ENCODE data around the gene SEL1L3.

SEL1L3 gene

GRCh38 chr4:25857403-25857802 lies 5.4 kb downstream of the SEL1L3 start:
- WGBS, 2 experiments: 82 to 97% methylated on average over 2 of the region's 2 CpGs
- no peak overlapping the region for H3K27ac ChIP-seq (ENCODE audit: insufficient read depth, low read depth, low read length, poor library complexity, severe bottlenecking)
- no peak overlapping the region for H3K4me3 ChIP-seq (ENCODE audit: insufficient read depth, low read depth, low read length)
- H3K27me3 ChIP-seq (ENCODE audit: control insufficient read depth, insufficient read depth, low read length, poor library complexity, severe bottlenecking): peaks cover 13% of the 10 kb centered on the region
- H3K9me3 ChIP-seq (ENCODE audit: control insufficient read depth, low read length): no peaks in the 10 kb centered on the region
- peaks cover 14% of the 10 kb centered on the region for H3K4me1 ChIP-seq (ENCODE audit: control insufficient read depth, insufficient read depth, low read length)
- no peaks in the 10 kb centered on the region for H3K36me3 ChIP-seq (ENCODE audit: control insufficient read depth, insufficient read depth, low read length)

GRCh38 chr4:25856756-25857155 lies 6.0 kb downstream of the SEL1L3 start:
- no peaks in the 10 kb centered on the region for H3K9me3 ChIP-seq (ENCODE audit: control insufficient read depth, low read length)
- H3K27me3 ChIP-seq (ENCODE audit: control insufficient read depth, insufficient read depth, low read length, poor library complexity, severe bottlenecking): peaks cover 10% of the 10 kb centered on the region
- no peak overlapping the region for H3K27ac ChIP-seq (ENCODE audit: insufficient read depth, low read depth, low read length, poor library complexity, severe bottlenecking)
- no peaks in the 10 kb centered on the region for H3K36me3 ChIP-seq (ENCODE audit: control insufficient read depth, insufficient read depth, low read length)
- WGBS, 2 experiments: 89 to 100% methylated on average over 1 of the region's 1 CpG
- H3K4me1 ChIP-seq (ENCODE audit: control insufficient read depth, insufficient read depth, low read length): peaks cover 11% of the 10 kb centered on the region
- no peak overlapping the region for H3K4me3 ChIP-seq (ENCODE audit: insufficient read depth, low read depth, low read length)

- Histone ChIP-seq H3K36me3 (ENCODE audit: control insufficient read depth, insufficient read depth, low read length) (no peaks in the 10 kb centered on the region), H3K4me3 (ENCODE audit: insufficient read depth, low read depth, low read length) (no peak overlapping the region), H3K27me3 (ENCODE audit: control insufficient read depth, insufficient read depth, low read length, poor library complexity, severe bottlenecking) (no peaks in the 10 kb centered on the region), H3K9me3 (ENCODE audit: control insufficient read depth, low read length) (no peaks in the 10 kb centered on the region), H3K27ac (ENCODE audit: insufficient read depth, low read depth, low read length, poor library complexity, severe bottlenecking) (no peak overlapping the region), H3K4me1 (ENCODE audit: control insufficient read depth, insufficient read depth, low read length) (no peaks in the 10 kb centered on the region)
- 92 to 94% methylated on average over 3 of the region's 3 CpGs for WGBS, 2 experiments
These were observed 10.7 kb downstream of the SEL1L3 start for GRCh38 chr4:25852103-25852502.

- Histone ChIP-seq H3K36me3 (ENCODE audit: control insufficient read depth, insufficient read depth, low read length) (no peaks in the 10 kb centered on the region), H3K4me1 (ENCODE audit: control insufficient read depth, insufficient read depth, low read length) (peaks cover 4% of the 10 kb centered on the region), H3K9me3 (ENCODE audit: control insufficient read depth, low read length) (no peaks in the 10 kb centered on the region), H3K27me3 (ENCODE audit: control insufficient read depth, insufficient read depth, low read length, poor library complexity, severe bottlenecking) (no peaks in the 10 kb centered on the region), H3K4me3 (ENCODE audit: insufficient read depth, low read depth, low read length) (no peak overlapping the region), H3K27ac (ENCODE audit: insufficient read depth, low read depth, low read length, poor library complexity, severe bottlenecking) (no peak overlapping the region)
- 95 to 96% methylated on average over 5 to 7 of the region's 7 CpGs for WGBS, 2 experiments
These were observed 15.5 kb downstream of the SEL1L3 start for GRCh38 chr4:25847329-25847728.

GRCh38 chr4:25845841-25846653 lies 16.7 kb downstream of the SEL1L3 start:
- H3K36me3 ChIP-seq (ENCODE audit: control insufficient read depth, insufficient read depth, low read length): no peaks in the 10 kb centered on the region
- peaks cover 4% of the 10 kb centered on the region for H3K4me1 ChIP-seq (ENCODE audit: control insufficient read depth, insufficient read depth, low read length)
- WGBS, 2 experiments: 75 to 81% methylated on average over 12 of the region's 12 CpGs
- H3K9me3 ChIP-seq (ENCODE audit: control insufficient read depth, low read length): no peaks in the 10 kb centered on the region
- no peak overlapping the region for H3K27ac ChIP-seq (ENCODE audit: insufficient read depth, low read depth, low read length, poor library complexity, severe bottlenecking)
- H3K27me3 ChIP-seq (ENCODE audit: control insufficient read depth, insufficient read depth, low read length, poor library complexity, severe bottlenecking): no peaks in the 10 kb centered on the region
- H3K4me3 ChIP-seq (ENCODE audit: insufficient read depth, low read depth, low read length): no peak overlapping the region

GRCh38 chr4:25844961-25845712 lies 17.7 kb downstream of the SEL1L3 start:
- Histone ChIP-seq H3K4me1 (ENCODE audit: control insufficient read depth, insufficient read depth, low read length) (peaks cover 4% of the 10 kb centered on the region), H3K36me3 (ENCODE audit: control insufficient read depth, insufficient read depth, low read length) (no peaks in the 10 kb centered on the region), H3K9me3 (ENCODE audit: control insufficient read depth, low read length) (no peaks in the 10 kb centered on the region), H3K4me3 (ENCODE audit: insufficient read depth, low read depth, low read length) (no peak overlapping the region), H3K27me3 (ENCODE audit: control insufficient read depth, insufficient read depth, low read length, poor library complexity, severe bottlenecking) (no peaks in the 10 kb centered on the region), H3K27ac (ENCODE audit: insufficient read depth, low read depth, low read length, poor library complexity, severe bottlenecking) (no peak overlapping the region)
- WGBS, 2 experiments: 92 to 99% methylated on average over 4 of the region's 4 CpGs

GRCh38 chr4:25843340-25844097 lies 19.3 kb downstream of the SEL1L3 start:
- WGBS, 2 experiments: 93 to 94% methylated on average over 22 of the region's 22 CpGs
- Histone ChIP-seq H3K4me3 (ENCODE audit: insufficient read depth, low read depth, low read length) (no peak overlapping the region), H3K4me1 (ENCODE audit: control insufficient read depth, insufficient read depth, low read length) (peaks cover 4% of the 10 kb centered on the region), H3K36me3 (ENCODE audit: control insufficient read depth, insufficient read depth, low read length) (no peaks in the 10 kb centered on the region), H3K9me3 (ENCODE audit: control insufficient read depth, low read length) (no peaks in the 10 kb centered on the region), H3K27me3 (ENCODE audit: control insufficient read depth, insufficient read depth, low read length, poor library complexity, severe bottlenecking) (no peaks in the 10 kb centered on the region), H3K27ac (ENCODE audit: insufficient read depth, low read depth, low read length, poor library complexity, severe bottlenecking) (no peak overlapping the region)

- no peak overlapping the region for H3K4me3 ChIP-seq (ENCODE audit: insufficient read depth, low read depth, low read length)
- H3K27ac ChIP-seq (ENCODE audit: insufficient read depth, low read depth, low read length, poor library complexity, severe bottlenecking): no peak overlapping the region
- H3K9me3 ChIP-seq (ENCODE audit: control insufficient read depth, low read length): no peaks in the 10 kb centered on the region
- H3K36me3 ChIP-seq (ENCODE audit: control insufficient read depth, insufficient read depth, low read length): no peaks in the 10 kb centered on the region
- no peaks in the 10 kb centered on the region for H3K27me3 ChIP-seq (ENCODE audit: control insufficient read depth, insufficient read depth, low read length, poor library complexity, severe bottlenecking)
- H3K4me1 ChIP-seq (ENCODE audit: control insufficient read depth, insufficient read depth, low read length): peaks cover 4% of the 10 kb centered on the region
- 54 to 66% methylated on average over 4 to 5 of the region's 5 CpGs for WGBS, 2 experiments
These were observed 20.5 kb downstream of the SEL1L3 start for GRCh38 chr4:25842229-25842845.

GRCh38 chr4:25839687-25840086 lies 23.1 kb downstream of the SEL1L3 start:
- no peak overlapping the region for H3K27ac ChIP-seq (ENCODE audit: insufficient read depth, low read depth, low read length, poor library complexity, severe bottlenecking)
- no peaks in the 10 kb centered on the region for H3K36me3 ChIP-seq (ENCODE audit: control insufficient read depth, insufficient read depth, low read length)
- no peak overlapping the region for H3K4me3 ChIP-seq (ENCODE audit: insufficient read depth, low read depth, low read length)
- no peaks in the 10 kb centered on the region for H3K27me3 ChIP-seq (ENCODE audit: control insufficient read depth, insufficient read depth, low read length, poor library complexity, severe bottlenecking)
- H3K4me1 ChIP-seq (ENCODE audit: control insufficient read depth, insufficient read depth, low read length): peaks cover 4% of the 10 kb centered on the region
- WGBS, 2 experiments: 91 to 94% methylated on average over 12 of the region's 12 CpGs
- no peaks in the 10 kb centered on the region for H3K9me3 ChIP-seq (ENCODE audit: control insufficient read depth, low read length)
